WI38 (cell line): Measurements from ENCODE around the gene MAP7D1.

ENCODE experiments used
- H3K4me3 ChIP-seq: 2 replicates; pipeline ENCODE4 v1.5.1; 2011; ENCODE audit warnings: low read depth, mild to moderate bottlenecking, control low read depth, low read length
- TF ChIP-seq, protein P1 (sequence below): IDR thresholded peaks from 2 replicates; pipeline ENCODE4 v1.5.1; 2012; ENCODE audit warnings: low read depth, mild to moderate bottlenecking, control low read depth, low read length

MAP7D1 gene

DNA sequence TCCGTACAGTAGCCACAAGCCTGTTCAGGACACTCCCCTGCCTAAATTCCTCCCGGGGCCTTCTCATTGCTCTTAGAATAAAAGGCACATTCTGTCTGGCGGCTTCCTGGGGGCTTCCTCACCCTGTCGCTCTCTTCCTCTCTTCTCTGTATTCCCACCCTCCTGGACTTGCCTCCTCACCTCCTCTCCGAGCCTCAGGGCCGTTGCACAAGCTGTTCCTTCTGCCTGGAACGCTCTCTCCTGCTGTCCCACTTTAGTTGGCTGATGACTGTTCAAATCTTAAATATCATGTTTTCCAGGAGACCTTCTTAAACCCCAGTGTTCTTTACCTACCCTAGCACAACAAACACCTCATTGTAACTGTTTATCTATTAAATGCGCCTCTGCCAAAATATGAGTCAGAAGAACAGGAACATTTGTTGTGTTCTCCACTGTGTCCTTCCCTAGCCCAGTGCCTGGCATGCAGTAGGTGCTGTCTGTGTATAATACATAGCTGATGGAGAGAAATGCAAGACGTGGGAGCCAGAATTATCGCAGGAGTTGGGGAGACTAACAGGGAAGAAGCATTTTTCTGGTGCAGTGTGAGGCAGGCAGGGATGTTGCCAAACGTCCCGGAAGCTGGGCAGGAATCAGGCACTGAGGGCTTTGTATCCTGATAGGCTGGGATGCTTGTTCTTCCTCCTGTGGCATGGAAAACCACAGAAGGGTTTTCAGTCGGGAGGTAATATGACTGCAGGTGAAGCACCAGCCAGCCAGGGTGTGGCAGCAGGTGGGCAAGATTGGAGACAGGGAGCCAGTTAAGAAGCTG lies 44.2 kb downstream of the MAP7D1 start:
- no peak overlapping the region for H3K4me3 ChIP-seq
- TF ChIP-seq, protein P1, sequence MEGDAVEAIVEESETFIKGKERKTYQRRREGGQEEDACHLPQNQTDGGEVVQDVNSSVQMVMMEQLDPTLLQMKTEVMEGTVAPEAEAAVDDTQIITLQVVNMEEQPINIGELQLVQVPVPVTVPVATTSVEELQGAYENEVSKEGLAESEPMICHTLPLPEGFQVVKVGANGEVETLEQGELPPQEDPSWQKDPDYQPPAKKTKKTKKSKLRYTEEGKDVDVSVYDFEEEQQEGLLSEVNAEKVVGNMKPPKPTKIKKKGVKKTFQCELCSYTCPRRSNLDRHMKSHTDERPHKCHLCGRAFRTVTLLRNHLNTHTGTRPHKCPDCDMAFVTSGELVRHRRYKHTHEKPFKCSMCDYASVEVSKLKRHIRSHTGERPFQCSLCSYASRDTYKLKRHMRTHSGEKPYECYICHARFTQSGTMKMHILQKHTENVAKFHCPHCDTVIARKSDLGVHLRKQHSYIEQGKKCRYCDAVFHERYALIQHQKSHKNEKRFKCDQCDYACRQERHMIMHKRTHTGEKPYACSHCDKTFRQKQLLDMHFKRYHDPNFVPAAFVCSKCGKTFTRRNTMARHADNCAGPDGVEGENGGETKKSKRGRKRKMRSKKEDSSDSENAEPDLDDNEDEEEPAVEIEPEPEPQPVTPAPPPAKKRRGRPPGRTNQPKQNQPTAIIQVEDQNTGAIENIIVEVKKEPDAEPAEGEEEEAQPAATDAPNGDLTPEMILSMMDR = no peak

DNA sequence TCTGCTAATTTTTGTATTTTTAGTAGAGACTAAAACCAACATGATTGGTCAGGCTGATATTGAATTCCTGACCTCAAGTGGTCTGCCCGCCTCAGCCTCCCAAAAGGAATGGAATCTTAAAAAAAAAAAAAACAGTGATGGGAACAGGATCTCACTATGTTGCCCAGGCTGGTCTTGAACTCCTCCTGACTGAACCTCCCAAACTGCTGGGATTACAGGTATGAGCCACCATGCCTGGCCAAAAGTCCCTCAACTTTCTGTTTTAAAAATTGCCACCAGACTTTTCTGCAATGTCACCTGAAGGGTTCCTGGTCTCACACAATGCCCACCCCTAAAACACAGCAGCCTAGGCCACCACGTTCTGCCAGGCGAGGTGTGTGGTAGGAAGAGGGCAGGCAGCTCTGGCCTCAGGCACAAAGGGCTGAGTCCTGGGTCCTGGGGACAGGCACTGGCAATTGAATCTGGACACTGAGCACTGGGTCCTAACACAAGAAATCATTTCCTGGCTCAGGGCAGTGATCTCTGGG lies 47.1 kb downstream of the MAP7D1 start:
- H3K4me3 ChIP-seq = no peak overlapping the region
- TF ChIP-seq, protein P1 = no peak

DNA sequence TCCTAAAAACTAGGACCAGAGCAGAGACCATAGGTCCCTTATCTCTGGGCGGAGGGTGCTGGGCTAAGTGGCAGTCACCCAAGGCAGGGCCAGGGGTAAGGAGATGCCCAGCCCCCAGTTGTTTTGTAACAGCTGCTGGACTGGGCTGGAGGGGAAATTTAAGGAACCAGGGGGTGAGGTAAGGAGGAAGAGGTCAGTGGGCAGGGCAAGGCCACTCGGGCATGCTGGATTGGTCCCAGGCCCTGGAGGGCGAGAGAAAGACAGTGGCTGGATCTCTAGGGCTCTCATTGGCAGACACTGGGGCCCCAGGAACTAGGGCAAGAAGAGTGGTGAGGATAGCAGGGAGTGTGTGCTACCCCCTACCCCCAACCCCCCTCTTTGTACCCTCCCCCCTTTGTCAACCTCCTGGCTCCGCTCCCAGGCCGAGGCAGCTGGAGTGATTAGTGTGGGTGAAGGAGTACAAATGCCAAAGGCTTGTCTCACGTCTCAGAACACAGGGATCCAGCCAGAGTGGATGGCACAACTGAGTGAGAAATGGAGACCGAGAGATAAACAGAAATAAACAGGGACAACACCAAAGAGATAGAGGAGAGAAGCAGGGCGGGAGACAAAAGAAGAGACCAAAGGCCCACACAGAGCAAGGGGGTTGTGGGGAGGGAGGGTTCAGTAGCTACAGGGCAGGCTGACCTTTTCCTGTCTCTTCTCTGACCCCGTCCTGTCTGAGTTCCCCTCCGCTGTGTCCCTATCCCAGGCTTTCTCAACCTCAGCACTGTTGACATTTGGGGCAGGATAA lies 47.8 kb downstream of the MAP7D1 start:
- H3K4me3 ChIP-seq = no peak overlapping the region
- TF ChIP-seq, protein P1 = no peak

DNA sequence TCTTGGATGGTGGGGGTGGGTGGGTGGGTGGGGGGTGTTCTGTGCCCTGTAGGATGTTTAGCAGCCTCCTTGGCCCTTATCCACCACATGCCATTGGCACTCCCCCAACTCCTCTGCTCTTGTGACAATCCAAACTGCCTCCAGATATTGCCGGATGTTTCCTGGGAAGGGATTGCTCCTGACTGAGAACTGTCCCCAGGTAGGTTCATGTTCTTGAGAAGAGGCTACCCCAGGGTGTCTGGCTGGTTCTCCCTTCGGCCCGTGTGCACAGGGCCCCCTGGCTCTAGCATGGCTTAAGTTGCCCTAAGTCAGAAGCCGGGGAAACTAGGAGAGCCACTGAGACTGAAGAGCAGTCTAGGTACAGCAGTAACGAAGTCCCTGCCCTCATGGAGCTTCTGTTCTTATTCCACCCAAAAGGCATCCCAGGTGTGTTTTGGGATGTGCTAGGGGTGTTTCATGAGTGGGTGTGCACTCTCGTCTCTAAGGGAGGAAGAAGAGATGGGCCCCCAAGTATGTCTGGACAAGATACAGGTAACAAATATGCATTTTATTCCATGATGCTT lies 48.5 kb downstream of the MAP7D1 start:
- no peak overlapping the region for H3K4me3 ChIP-seq
- TF ChIP-seq, protein P1 = no peak

DNA sequence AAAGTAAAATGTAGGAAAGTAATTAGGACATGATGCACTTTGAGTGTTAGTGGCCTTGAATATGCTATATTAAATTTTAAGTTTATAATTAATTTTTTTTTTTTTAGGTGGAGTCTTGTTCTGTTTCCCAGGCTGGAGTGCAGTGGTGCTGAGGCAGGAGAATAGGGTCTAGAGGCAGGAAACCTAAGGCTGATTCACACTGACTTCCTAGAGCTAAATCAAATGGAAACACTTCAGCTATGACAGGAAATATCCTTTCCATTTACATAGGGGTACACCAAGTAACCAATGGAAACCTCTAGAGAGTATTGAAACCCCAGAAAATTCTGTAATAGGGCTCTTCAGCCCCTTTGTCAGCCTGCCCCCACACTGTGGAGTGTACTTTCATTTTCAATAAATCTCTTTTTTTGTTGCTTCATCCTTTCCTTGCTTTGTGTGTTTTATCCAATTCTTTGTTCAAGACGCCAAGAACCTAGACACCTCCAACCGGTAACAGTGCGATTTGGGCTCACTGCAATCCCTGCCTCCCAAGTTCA lies 50.4 kb downstream of the MAP7D1 start:
- no peak overlapping the region for H3K4me3 ChIP-seq
- TF ChIP-seq, protein P1 = no peak

DNA sequence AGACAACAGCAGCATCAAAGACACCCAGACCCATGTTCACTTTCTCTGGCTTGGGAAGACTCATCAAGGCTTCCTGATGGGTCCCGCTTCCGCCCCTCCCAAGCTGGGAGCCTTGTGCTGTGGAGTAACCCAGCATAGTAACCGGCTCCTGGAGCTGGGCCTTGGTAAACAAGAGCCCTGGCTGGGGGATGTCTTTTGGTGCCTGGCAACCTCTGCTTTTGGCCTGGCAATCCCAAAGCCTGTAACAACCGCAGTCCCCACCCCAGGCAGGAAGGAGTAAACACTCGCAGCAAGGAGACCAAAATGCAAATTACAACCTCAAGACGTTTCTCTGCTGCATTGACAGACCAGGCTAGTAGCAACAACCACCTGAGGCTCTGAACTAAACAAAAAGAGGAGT lies 51.4 kb downstream of the MAP7D1 start:
- TF ChIP-seq, protein P1 = no peak
- no peak overlapping the region for H3K4me3 ChIP-seq
